Activated CD8-positive, alpha-beta memory T cell treated with anti-CD3 and anti-CD28 coated beads, Interleukin-2, amount 10 ng/mL, durations not matched to agents 7 days and 5 days (primary cell): Measurements from ENCODE around the gene TNFRSF13B. TPM values are rescaled to one million over a fixed set of nuclear protein-coding genes. Genes with fewer than 3 reads are reported as not detected.
"Not testable (repeated sequence)": the region's sequence is repeated elsewhere in the genome, so short reads cannot be mapped to it uniquely, and the experiment has no call there.

ENCODE experiments used
- ATAC-seq: fragments of 150-1000 bp; cut with Tn5 transposase; one replicate; pipeline ENCODE4 v1.10.0; 2021; ENCODE audit warnings: moderate library complexity
- CTCF ChIA-PET: fragments of 350-600 bp; sonication (Branson Sonifier 250); formaldehyde crosslinking; loops from one replicate; lab custom pipeline; 2021; ENCODE audit warnings: antibody characterized with exemption; lab: Charles Lee
- DNase-seq: peaks from one replicate; pipeline ENCODE4 v3.0.0-alpha.2; 2020
- H3K27ac Mint-ChIP-seq: one replicate; pipeline ENCODE4 v1.8.0; 2021; ENCODE audit warnings: mild to moderate bottlenecking, mixed read lengths
- H3K27me3 Mint-ChIP-seq: one replicate; pipeline ENCODE4 v1.8.0; 2021; ENCODE audit warnings: mixed read lengths
- H3K36me3 Mint-ChIP-seq: one replicate; pipeline ENCODE4 v1.8.0; 2021; ENCODE audit warnings: mild to moderate bottlenecking, mixed read lengths
- H3K4me1 Mint-ChIP-seq: one replicate; pipeline ENCODE4 v1.8.0; 2021; ENCODE audit warnings: mixed read lengths
- H3K4me3 Mint-ChIP-seq: one replicate; pipeline ENCODE4 v1.8.0; 2021; ENCODE audit warnings: mild to moderate bottlenecking, moderate library complexity, mixed read lengths
- H3K9me3 Mint-ChIP-seq: one replicate; pipeline ENCODE4 v1.8.0; 2022; ENCODE audit warnings: low read depth, mixed read lengths
- total RNA-seq, 2 experiments: library from RNA; stranded (reverse); gene quantifications; one replicate each; pipeline ENCODE4 v1.2.3, GENCODE V29; 2021

TNFRSF13B gene
- total RNA-seq: not detected

DNA sequence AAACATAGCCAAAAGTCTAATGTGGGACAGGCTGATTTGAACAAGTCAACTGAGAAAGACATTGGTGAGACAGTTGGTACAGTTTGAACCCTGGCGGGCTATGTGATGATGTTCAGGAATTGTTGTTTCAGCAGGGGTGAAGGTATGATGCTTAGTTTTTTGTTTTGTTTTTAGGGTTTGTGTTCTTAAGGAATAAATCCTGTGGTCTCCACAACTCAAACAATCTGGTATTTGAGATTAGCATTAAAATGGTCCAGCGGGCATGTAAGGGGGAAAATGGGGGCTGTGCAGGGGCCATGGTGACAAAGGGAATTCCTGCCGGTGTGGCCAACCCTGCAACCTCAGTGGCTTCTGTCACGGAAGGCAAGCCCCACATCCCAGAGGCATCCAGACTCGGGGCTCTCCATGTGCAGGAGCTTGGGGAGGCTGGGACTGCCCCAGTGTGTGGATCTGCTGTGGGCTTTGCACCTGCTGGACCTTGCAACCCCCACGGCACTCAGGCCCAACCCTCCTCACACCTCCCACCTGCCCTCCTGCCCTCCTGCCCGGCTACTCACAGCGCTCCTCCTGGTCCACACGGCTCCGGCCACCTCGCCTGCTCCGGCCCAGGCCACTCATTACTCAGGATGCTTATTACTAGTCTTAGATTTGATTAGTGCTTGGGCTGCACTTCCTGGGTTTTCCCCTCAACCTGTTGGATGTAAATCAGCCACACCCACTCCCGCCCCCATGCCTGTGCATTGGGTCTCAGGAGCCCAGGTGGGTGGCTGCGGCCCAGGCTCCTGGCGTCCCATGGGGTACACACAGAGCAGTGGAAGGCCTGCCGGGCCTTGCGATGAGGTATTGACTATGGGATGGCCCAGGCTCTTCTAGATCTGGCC is at the start of gene TNFRSF13B:
TNFRSF13B (minus strand) TSS at position 661 of the 881 bp plus-strand sequence; CDS start at position 618, 43 bp downstream.
- no peak within 1 kb of the TSS for H3K4me3 Mint-ChIP-seq
- H3K27ac Mint-ChIP-seq: peak within 1 kb of the TSS; percentile 2
- ATAC-seq: no peak
- CTCF ChIA-PET: no interaction called here
- peaks cover 12% of the 10 kb centered on the region for H3K4me1 Mint-ChIP-seq
- H3K9me3 Mint-ChIP-seq: no peaks in the 10 kb centered on the region
- no peaks in the 10 kb centered on the region for H3K36me3 Mint-ChIP-seq
- peaks cover 17% of the 10 kb centered on the region for H3K27me3 Mint-ChIP-seq
- no peak for DNase-seq

DNA sequence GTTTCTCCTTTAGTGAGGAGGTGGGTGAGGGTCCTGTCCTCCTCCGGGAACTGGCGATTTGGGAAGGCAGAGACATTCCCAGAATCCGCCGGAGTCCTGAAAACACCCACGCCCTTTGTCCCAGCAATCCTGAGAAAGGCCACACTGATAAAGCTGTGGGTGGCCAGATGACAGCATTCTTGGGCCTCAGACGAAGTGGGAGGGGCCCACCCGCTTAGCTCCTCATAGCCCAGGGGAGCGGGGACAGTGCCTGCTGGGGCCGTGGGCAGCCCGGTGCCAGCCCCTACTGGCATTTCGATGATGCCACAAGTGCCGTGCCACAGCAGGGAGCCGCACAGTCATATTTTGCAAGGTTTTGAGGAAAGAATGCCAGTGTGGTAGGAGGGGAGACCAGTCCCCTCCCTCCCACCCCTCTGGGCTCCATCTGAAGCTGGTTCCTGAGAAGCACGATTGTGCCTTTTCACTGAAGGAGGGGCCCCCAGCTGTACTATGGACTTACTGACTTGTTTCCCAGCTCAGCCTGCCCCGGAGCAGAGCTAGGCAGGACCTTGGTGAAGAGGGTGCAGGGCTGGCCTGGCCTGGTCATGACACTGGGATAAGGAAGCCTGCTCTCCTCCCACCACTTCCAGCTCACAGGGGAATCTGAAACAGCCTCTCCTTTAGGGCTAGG is 49.4 kb upstream of the TNFRSF13B start:
- Mint-ChIP-seq H3K27ac (no peak overlapping the region), H3K36me3 (no peaks in the 10 kb centered on the region), H3K4me3 (no peak overlapping the region), H3K9me3 (no peaks in the 10 kb centered on the region), H3K4me1 (peaks cover 15% of the 10 kb centered on the region), H3K27me3 (no peaks in the 10 kb centered on the region)
- CTCF ChIA-PET: interaction anchor here (1.0 kb wide), 1 partner anchor 20 kb away, joined by 4 read pairs; no protein-coding TSS in a partner anchor
- DNase-seq (no peak), ATAC-seq (no peak)

DNA sequence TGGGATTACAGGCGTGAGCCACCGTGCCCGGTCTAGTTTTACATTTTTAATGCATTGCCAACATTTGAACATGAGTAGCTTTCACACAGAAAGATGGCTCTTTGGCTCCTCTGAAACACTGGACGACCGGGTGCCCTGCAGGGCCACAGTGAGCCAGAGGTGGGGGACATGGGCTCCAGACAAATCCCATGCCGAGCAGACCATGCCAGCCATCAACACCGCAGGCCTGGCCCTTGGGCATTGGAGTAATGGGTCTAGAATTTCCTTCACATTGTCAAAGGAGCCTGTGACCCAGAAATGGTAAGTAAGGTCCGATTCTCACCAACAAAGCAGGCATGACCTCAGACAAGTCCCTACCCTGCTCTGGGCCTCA is 48.9 kb upstream of the TNFRSF13B start:
- no peaks in the 10 kb centered on the region for H3K9me3 Mint-ChIP-seq
- H3K27ac Mint-ChIP-seq: no peak overlapping the region
- DNase-seq (no peak), ATAC-seq (no peak)
- no peaks in the 10 kb centered on the region for H3K36me3 Mint-ChIP-seq
- H3K27me3 Mint-ChIP-seq: no peaks in the 10 kb centered on the region
- peaks cover 20% of the 10 kb centered on the region for H3K4me1 Mint-ChIP-seq
- no peak overlapping the region for H3K4me3 Mint-ChIP-seq
- CTCF ChIA-PET: no interaction called here

DNA sequence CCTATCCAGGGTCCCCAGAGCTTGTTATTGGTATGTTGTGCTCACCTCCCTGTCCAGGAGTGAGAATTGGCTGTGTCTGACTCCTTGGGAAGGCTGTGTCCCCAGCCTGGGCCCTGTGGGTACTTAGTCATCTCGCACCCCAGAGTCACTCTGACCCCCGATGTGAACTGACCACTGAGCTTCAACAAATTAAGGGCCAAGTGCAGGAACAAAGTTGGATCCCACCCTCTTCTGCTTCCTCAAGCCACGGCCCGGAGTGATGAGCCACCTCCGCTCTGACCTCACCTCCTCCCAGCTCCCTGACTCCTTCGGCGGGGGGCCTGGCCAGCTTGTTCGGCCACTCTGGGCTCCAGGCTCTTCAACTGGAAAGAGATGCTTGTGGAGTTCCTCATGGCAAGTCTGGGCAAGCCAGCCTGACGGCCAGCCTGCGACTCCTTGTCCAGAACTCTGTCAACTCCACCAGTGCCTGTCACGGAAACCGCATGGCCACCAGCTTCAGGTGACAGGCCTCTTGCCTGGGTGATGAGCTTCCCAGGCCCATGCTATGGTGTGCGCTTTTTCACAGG is 48.1 kb upstream of the TNFRSF13B start:
- CTCF ChIA-PET: no interaction called here
- DNase-seq (no peak), ATAC-seq (no peak)
- Mint-ChIP-seq H3K4me3 (no peak overlapping the region), H3K27me3 (no peaks in the 10 kb centered on the region), H3K27ac (no peak overlapping the region), H3K9me3 (no peaks in the 10 kb centered on the region), H3K4me1 (peaks cover 21% of the 10 kb centered on the region), H3K36me3 (no peaks in the 10 kb centered on the region)

DNA sequence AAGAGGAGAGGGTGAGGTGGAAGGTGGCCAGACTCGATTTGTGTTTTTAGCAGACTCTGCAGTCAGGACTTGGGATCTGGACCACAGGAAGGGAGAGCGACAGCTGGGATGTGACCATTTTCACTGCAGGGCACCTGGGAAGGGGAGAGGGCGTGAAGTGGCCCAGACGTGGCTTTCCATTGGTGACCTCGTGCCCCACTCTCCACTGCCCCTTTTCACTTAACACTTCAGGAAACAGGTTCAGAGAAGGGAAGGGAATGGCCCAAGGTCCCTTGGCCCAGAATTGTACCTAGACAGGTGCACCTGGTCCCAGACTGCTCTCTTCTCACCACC is 47.5 kb upstream of the TNFRSF13B start:
- Mint-ChIP-seq H3K36me3 (no peaks in the 10 kb centered on the region), H3K27ac (no peak overlapping the region), H3K4me3 (no peak overlapping the region), H3K4me1 (peaks cover 21% of the 10 kb centered on the region), H3K9me3 (no peaks in the 10 kb centered on the region), H3K27me3 (no peaks in the 10 kb centered on the region)
- CTCF ChIA-PET: no interaction called here
- no peak for ATAC-seq
- no peak for DNase-seq

DNA sequence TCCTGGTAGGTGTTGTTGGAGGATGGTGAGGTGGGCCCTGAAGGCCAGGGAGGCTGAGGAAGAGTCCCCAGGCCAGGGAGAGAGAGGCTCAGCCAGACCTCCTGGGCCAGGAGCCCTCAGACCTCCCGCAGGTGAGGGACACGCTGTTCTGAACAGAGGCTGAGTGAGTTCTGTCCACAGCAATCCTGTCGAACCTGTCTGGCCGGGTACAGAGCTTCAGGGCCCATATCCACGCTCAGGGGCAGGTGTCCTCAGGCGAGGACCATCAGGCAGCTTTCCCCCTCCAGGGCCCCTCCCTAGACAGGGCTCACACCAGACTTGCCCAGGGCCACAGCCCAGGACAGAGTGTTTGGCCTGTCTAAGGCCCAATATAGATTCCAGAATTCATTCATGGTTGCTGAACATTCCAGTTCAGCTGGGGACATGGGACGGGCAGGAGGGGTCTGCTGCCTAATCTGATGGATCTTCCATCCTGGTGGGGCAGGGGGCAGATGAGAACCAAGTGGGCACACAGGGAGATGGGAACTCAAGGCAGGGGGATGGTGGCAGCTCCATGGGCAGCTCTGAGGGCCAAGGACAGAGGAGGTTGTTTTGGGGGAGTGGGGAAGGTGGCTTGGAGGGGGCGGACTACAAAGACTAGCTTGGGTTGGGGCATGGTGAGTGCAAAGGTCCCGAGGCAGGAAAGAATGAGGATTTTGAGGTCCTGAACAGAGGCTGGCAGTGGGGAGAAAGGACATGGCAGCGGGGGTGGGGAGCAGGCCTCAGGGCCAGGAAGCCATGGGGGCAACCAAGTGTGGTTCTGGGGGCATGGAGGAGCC is 46.9 kb upstream of the TNFRSF13B start:
- DNase-seq: no peak
- H3K4me3 Mint-ChIP-seq: no peak overlapping the region
- H3K9me3 Mint-ChIP-seq: no peaks in the 10 kb centered on the region
- H3K4me1 Mint-ChIP-seq: peaks cover 21% of the 10 kb centered on the region
- CTCF ChIA-PET: no interaction called here
- H3K27ac Mint-ChIP-seq: no peak overlapping the region
- ATAC-seq: no peak
- no peaks in the 10 kb centered on the region for H3K27me3 Mint-ChIP-seq
- H3K36me3 Mint-ChIP-seq: no peaks in the 10 kb centered on the region

DNA sequence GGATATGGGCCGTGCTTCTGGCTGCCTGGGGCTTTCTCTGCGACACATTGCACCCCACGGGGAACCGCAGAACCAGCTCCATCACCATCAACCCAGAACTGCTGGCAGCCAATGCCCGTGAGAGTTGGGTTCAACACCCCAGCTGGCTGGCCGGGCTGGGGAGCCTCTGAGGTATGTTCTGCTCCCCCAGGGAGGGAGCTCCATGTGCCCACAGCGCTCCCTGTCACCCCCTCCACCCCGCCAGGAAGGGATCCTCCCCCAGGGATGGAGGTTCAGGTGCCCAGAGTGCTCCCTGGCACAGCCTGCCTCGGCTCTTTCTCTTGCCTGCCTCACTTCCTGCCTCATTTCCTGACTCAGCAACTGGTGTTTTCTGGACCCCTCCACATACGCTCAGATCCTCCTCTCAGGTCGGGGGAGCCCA is 46.1 kb upstream of the TNFRSF13B start:
- no peak for DNase-seq
- no peak for ATAC-seq
- Mint-ChIP-seq H3K4me1 (peaks cover 21% of the 10 kb centered on the region), H3K27ac (no peak overlapping the region), H3K9me3 (no peaks in the 10 kb centered on the region), H3K4me3 (no peak overlapping the region), H3K36me3 (no peaks in the 10 kb centered on the region), H3K27me3 (no peaks in the 10 kb centered on the region)
- CTCF ChIA-PET: no interaction called here

DNA sequence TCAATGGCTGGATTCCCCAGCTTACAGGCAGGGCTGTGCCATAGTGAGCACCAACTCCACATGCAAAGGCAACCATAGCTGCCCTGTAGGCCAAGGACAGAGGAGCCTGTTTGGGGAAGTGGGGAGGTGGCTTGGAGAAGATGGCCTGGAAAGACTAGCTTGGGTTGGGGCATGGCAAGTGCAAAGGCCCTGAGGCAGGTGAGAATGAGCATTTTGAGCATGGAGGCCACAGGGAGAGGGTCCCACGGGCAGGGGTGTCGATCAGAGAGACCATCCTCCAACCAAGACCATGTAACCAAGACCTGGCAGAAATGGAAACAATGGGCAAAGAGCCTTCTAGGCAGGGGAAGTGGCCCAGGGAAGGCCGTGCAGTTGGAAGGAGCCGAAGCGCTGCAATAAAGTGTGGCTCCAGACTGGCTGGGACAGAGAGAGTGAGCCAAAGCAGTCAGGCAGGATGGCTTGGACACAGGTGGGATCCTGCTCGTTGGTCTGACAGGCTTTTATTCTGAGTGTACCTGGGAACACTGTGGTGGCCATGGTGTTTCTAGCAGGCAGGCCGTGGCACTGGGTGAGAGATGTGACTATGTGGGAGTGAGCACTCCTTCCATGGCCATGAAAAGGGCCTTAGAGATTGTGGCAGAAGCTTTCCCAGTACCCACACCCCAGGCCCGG is 45.6 kb upstream of the TNFRSF13B start:
- Mint-ChIP-seq H3K9me3 (no peaks in the 10 kb centered on the region), H3K36me3 (no peaks in the 10 kb centered on the region), H3K4me3 (no peak overlapping the region), H3K4me1 (peaks cover 21% of the 10 kb centered on the region), H3K27ac (no peak overlapping the region), H3K27me3 (peaks cover 1% of the 10 kb centered on the region)
- CTCF ChIA-PET: no interaction called here
- DNase-seq: no peak
- no peak for ATAC-seq

DNA sequence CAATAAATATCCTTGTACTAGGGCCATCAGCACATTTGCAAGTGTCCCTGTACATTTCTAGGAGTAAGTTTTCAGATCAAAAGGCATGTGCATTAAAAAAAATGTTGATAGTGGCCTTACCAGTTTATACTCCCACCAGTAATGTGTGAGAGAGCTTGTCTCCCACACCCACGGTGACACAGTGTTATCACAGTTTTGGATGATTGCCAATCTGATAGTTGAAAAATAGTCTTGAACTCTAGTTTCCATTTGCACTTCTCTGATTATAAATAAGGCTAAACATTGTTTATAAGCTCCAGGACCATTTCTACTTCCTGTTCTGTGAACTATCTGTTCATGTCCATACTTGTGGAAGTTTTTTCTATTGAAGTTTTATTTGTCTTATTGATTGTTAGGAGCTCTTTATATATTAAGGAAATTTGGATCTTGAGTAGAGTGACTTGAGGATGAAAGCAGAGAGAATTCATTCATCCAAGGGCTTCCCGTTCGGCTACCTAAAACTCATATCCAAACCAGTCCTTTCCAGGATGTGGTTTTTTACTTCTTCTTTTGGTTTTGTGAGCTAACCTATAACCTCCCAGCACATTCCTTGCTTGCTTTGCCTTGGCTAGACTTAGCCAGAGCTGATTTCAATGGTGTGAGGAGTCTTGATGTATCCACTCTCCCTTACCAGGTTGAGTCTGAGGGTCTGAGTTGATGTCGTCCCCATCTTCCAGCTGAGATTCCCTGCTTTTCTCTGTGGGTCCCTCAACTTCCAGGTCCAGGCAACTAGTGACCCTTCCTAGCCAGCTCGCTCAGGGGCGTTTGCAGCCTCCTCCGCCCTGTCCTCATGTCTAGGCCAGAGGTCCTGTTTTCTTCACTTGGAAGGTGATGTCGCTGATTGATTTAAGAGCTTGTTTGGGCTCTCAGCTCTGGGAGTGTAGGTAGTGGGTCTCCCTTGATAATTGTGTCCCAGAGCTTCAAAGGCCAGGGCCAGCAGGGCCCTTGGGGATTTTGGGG is 44.6 kb upstream of the TNFRSF13B start:
- not testable (repeated sequence) for H3K9me3 Mint-ChIP-seq, H3K4me3 Mint-ChIP-seq, H3K36me3 Mint-ChIP-seq, DNase-seq, H3K27me3 Mint-ChIP-seq
- ATAC-seq: peak; percentile 35
- Mint-ChIP-seq H3K4me1 (peaks cover 21% of the 10 kb centered on the region), H3K27ac (peak overlapping the region; percentile 7)
- CTCF ChIA-PET: interaction anchor here (0.8 kb wide), 1 partner anchor 253 kb away, joined by 3 read pairs; no protein-coding TSS in a partner anchor

DNA sequence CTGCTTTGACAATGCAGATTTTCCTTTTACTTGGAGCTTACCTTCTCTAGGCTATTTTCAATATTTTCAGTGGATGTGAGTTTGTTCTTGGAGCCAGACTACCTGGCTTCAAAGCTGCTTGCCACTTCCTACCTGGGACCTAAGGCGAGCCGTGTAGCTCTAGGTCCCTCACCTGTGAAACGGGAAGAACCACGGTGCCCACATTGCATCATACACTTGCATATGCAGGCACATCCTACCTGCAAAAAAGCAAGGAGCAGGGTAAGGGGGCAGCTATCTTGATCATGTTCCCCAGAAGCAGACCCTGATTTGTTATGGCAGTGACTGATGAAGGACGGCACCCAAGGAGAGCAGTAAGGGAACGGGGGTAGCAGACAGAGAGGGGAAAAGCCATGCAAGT is 43.3 kb upstream of the TNFRSF13B start:
- no peak for ATAC-seq
- CTCF ChIA-PET: no interaction called here
- H3K9me3 Mint-ChIP-seq: no peaks in the 10 kb centered on the region
- no peaks in the 10 kb centered on the region for H3K36me3 Mint-ChIP-seq
- no peak overlapping the region for H3K27ac Mint-ChIP-seq
- no peak for DNase-seq
- no peak overlapping the region for H3K4me3 Mint-ChIP-seq
- peaks cover 21% of the 10 kb centered on the region for H3K4me1 Mint-ChIP-seq
- H3K27me3 Mint-ChIP-seq: peaks cover 2% of the 10 kb centered on the region

DNA sequence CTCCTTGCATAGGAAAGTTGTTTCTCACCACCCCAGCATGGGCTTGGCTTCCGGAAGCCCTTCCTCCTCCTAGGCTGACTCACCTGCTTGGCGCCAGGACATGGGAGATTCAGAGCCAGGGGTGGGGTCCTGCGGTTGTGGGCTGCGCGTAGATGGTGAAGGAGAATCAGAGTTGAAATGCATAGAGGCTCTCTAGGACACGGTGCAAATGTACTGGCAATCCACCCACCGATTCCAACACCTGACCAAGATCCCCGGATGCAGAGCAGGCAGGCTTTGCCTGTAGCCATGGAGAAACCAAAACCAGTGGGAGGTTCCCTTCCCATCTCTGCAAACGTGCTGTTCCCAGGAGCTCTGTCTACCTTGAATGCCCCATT is 42.8 kb upstream of the TNFRSF13B start:
- H3K27me3 Mint-ChIP-seq, H3K36me3 Mint-ChIP-seq, CTCF ChIA-PET, DNase-seq, ATAC-seq, H3K9me3 Mint-ChIP-seq, H3K4me3 Mint-ChIP-seq, H3K27ac Mint-ChIP-seq: not testable (repeated sequence)
- H3K4me1 Mint-ChIP-seq: peaks cover 21% of the 10 kb centered on the region
